K562 (cell line): ENCODE data around the gene SHISA4. TPM values are rescaled to one million over a fixed set of nuclear protein-coding genes. Genes with fewer than 3 reads are reported as not detected.
"Not testable (repeated sequence)": the region's sequence is repeated elsewhere in the genome, so short reads cannot be mapped to it uniquely, and the experiment has no call there.

Experiments
- ATAC-seq: fragments of 200-7000 bp; cut with Tn5 transposase; 3 replicates; pipeline ENCODE4 v1.9.1; 2020; ENCODE audit warnings: moderate library complexity
- BruUV-seq: library from RNA; stranded (reverse); fragments of 400-500 nt; replicated peaks from 2 replicates; lab custom pipeline; 2021; lab: Mats Ljungman, UMichigan
- CTCF ChIA-PET: fragments of 300-600 bp; formaldehyde crosslinking; extraction: SDS; loops from one replicate; lab custom pipeline; 2021; ENCODE audit warnings: low intra/inter-chr PET ratio; lab: Yijun Ruan, JAX
- POLR2A ChIA-PET: fragments of 300-600, 350-650 bp; sonication (Branson Sonifier 250); formaldehyde crosslinking; extraction: SDS; loops from one replicate; lab custom pipeline; 2021; ENCODE audit warnings: antibody characterized with exemption, inconsistent platforms; lab: Yijun Ruan, JAX
- DNase-seq, 4 experiments: peaks; one replicate each; pipeline versions ENCODE4 v3.0.0 to v3.0.0-alpha.2; 2011 to 2018; ENCODE audit warnings: low spot score in 3 of 4, mixed read lengths in 3 of 4; ENCODE audit errors: extremely low read depth in 1 of 4
- FAIRE-seq: peaks from 2 replicates; lab custom pipeline; 2011; peaks lifted over from hg19 to GRCh38; lab: Jason Lieb, UNC
- H2AFZ ChIP-seq: 2 replicates; pipeline ENCODE4 v1.6.0; 2011; ENCODE audit warnings: low read depth, low read length, control low read depth, inconsistent platforms
- H3K27ac ChIP-seq: fragments of 200-600 bp; 3 replicates; pipeline ENCODE4 v1.8.0; 2011; ENCODE audit warnings: low read depth, mild to moderate bottlenecking, control low read depth, inconsistent platforms, low read length, moderate library complexity, mixed read lengths; ENCODE audit errors: extremely low read depth
- H3K27me3 ChIP-seq, 2 experiments: fragments of 300-600 bp in 1 of 2; 2 replicates in 1 of 2; 3 replicates in 1 of 2; pipeline versions ENCODE4 v1.6.0 to v1.8.0; 2011; ENCODE audit warnings: inconsistent platforms in 2 of 2, low read length in 2 of 2, mild to moderate bottlenecking in 1 of 2, mixed read lengths in 1 of 2, moderate library complexity in 1 of 2; ENCODE audit not compliant: control insufficient read depth in 2 of 2, insufficient read depth in 2 of 2
- H3K36me3 ChIP-seq: fragments of 300-600 bp; 3 replicates; pipeline ENCODE4 v1.8.0; 2011; ENCODE audit warnings: mild to moderate bottlenecking, low read length, inconsistent platforms; ENCODE audit not compliant: control insufficient read depth, insufficient read depth
- H3K4me1 ChIP-seq, 2 experiments: fragments of 200-600 bp in 1 of 2; replicated peaks in 1 of 2; 2 replicates in 1 of 2; 3 replicates in 1 of 2; pipeline versions ENCODE4 v1.5.1 to v1.8.0; 2011; ENCODE audit warnings: inconsistent platforms in 2 of 2, low read length in 2 of 2, mild to moderate bottlenecking in 1 of 2, mixed read lengths in 1 of 2, moderate library complexity in 1 of 2; ENCODE audit not compliant: control insufficient read depth in 2 of 2, insufficient read depth in 2 of 2
- H3K4me2 ChIP-seq: 2 replicates; pipeline ENCODE4 v1.6.1; 2011; ENCODE audit warnings: low read length, control low read depth, inconsistent platforms, mixed read lengths; ENCODE audit not compliant: insufficient read depth
- H3K4me3 ChIP-seq: fragments of 200-600 bp; sonication (generic), shearing (Covaris generic); 2 replicates; pipeline ENCODE4 v1.5.1; 2016; ENCODE audit warnings: control low read depth, inconsistent platforms
- H3K79me2 ChIP-seq: fragments of 200-600 bp; 3 replicates; pipeline ENCODE4 v1.8.0; 2011; ENCODE audit warnings: low read length, inconsistent platforms; ENCODE audit not compliant: control insufficient read depth, insufficient read depth
- H3K9ac ChIP-seq, 2 experiments: 2 replicates each; pipeline versions ENCODE4 v1.6.0 to v1.6.1; 2011; ENCODE audit warnings: low read depth in 2 of 2, low read length in 2 of 2, control low read depth in 1 of 2, inconsistent platforms in 1 of 2, mild to moderate bottlenecking in 1 of 2, mixed read lengths in 1 of 2; ENCODE audit not compliant: insufficient read depth in 1 of 2
- H3K9me1 ChIP-seq: one replicate; pipeline ENCODE4 v1.6.0; 2011; ENCODE audit warnings: inconsistent platforms, mild to moderate bottlenecking, low read length, moderate library complexity; ENCODE audit not compliant: control insufficient read depth, insufficient read depth
- H3K9me3 ChIP-seq: replicated peaks from 2 replicates; pipeline ENCODE4 v1.5.1; 2011; ENCODE audit warnings: low read depth, low read length, inconsistent platforms; ENCODE audit not compliant: control insufficient read depth, insufficient read depth
- H4K20me1 ChIP-seq: replicated peaks from 2 replicates; pipeline ENCODE4 v1.6.1; 2011; ENCODE audit warnings: low read length, inconsistent platforms, mixed read lengths; ENCODE audit not compliant: control insufficient read depth, insufficient read depth
- COPS2 ChIP-seq: fragments of 450-650 bp; conservative IDR thresholded peaks from 2 replicates; pipeline ENCODE4 v1.6.1; 2016; ENCODE audit warnings: mild to moderate bottlenecking, moderate library complexity
- PBX2 ChIP-seq, 2 experiments: IDR thresholded peaks in 1 of 2; conservative IDR thresholded peaks in 1 of 2; 2 replicates each; pipeline ENCODE4 v1.6.1; 2016; ENCODE audit warnings: low read depth in 2 of 2, mild to moderate bottlenecking in 1 of 2, missing compliant biosample characterization in 1 of 2, missing genetic modification characterization in 1 of 2, moderate library complexity in 1 of 2
- SETDB1 ChIP-seq: IDR thresholded peaks from one replicate; pipeline ENCODE4 v1.6.1; 2012; ENCODE audit warnings: low read length, control low read depth, inconsistent platforms
- WGBS: fragments of 100-300 bp; shearing (Covaris generic); methylation state at CpG from one replicate; pipeline ENCODE4 v1.1.6; 2016; ENCODE audit warnings: low coverage, mixed read lengths; ENCODE audit not compliant: insufficient coverage; ENCODE audit errors: missing lambda C conversion rate; 5-methylcytosine and 5-hydroxymethylcytosine counted together
- in situ Hi-C: fragments of 300-500 bp; cut with MboI; formaldehyde crosslinking; loops from 4 replicates; pipeline ENCODE4 v1.15.0; 2018; ENCODE audit warnings: inconsistent platforms, mixed read lengths
- intact Hi-C: fragments of 100-400 bp; cut with micrococcal nuclease; formaldehyde crosslinking; loops from 2 replicates; pipeline ENCODE4 v1.14.2; 2022
- polyA plus RNA-seq, 8 experiments: library from polyadenylated mRNA; depleted of rRNA in 4 of 8; stranded (reverse) in 5 of 8; unstranded in 3 of 8; fragments of >200 nt; fragmentation: Nextera tagmentation in 2 of 8; fragmentation: Illumina TruSeq in 1 of 8; extraction: Ambion mirVana in 2 of 8; extraction: Trizol in 1 of 8; gene quantifications; 2 replicates each; pipeline versions ENCODE4 v1.2.1 to v1.2.3, GENCODE V29; 2011 to 2014; ENCODE audit warnings: inconsistent platforms in 1 of 8, missing spikeins in 1 of 8
- total RNA-seq, 7 experiments: library from RNA; depleted of rRNA in 6 of 7; stranded (reverse); fragments of >200 nt in 6 of 7; fragmentation: Illumina TruSeq in 2 of 7; extraction: Trizol in 2 of 7; gene quantifications; 2 replicates each; pipeline versions ENCODE4 v1.2.1 to v1.2.3, GENCODE V29; 2011 to 2021; ENCODE audit warnings: low replicate concordance in 1 of 7

The SHISA4 gene
- total and polyA plus RNA-seq, 9 of the 15 experiments (the other 6 are each of a cell fraction or from before 2014, with no cell fraction given): 0.15 to 0.95 (median 0.68) TPM; not detected in 2

- TF ChIP-seq PBX2 (CRISPR knock-in tag; IDR thresholded peaks at IDR 0.05; ENCODE audit: low read depth): no peak
- no peak for TF ChIP-seq PBX2 (tag; conservative IDR thresholded peaks at IDR 0.05; ENCODE audit: low read depth)
- TF ChIP-seq SETDB1: no peak
- TF ChIP-seq COPS2: no peak
Measured at GRCh38 chr1:201900476-201900875, 11.8 kb downstream of the SHISA4 start (continued).

- H3K27me3 ChIP-seq: peaks cover 0 to 21% of the 10 kb centered on the region in 2 experiments; a peak in 3 of 5 replicates
- H3K36me3 ChIP-seq, H3K27ac ChIP-seq, CTCF ChIA-PET, H2AFZ ChIP-seq, H4K20me1 ChIP-seq, H3K4me3 ChIP-seq, H3K4me1 ChIP-seq, H3K79me2 ChIP-seq, ATAC-seq, H3K9me1 ChIP-seq, H3K4me2 ChIP-seq, intact Hi-C loops, BruUV-seq, H3K9me3 ChIP-seq, DNase-seq, H3K9ac ChIP-seq, in situ Hi-C loops, FAIRE-seq: not testable (repeated sequence)
- POLR2A ChIA-PET: interaction anchor here (1.7 kb wide), 1 partner anchor 12 kb away, joined by 6 read pairs; no protein-coding TSS in a partner anchor
- WGBS: 40% methylated on average over 6 of the region's 6 CpGs
Measured at GRCh38 chr1:201901036-201901435, 12.3 kb downstream of the SHISA4 start.
